WTC11 (cell line): ENCODE measurements around the gene WFS1. TPM values are rescaled to one million over a fixed set of nuclear protein-coding genes. Genes with fewer than 3 reads are reported as not detected.

Experiments
- ATAC-seq: fragments of 200-7000 bp; cut with Tn5 transposase; 2 replicates; pipeline ENCODE4 v1.10.0; 2021; ENCODE audit warnings: mild to moderate bottlenecking, moderate library complexity
- CTCF ChIA-PET: fragments of 300-600 bp; sonication (Branson Sonifier 250); formaldehyde crosslinking; loops from one replicate; lab custom pipeline; 2021; ENCODE audit warnings: antibody characterized with exemption; lab: Charles Lee
- POLR2A ChIA-PET: fragments of 350-600 bp; sonication (Branson Sonifier 250); formaldehyde crosslinking; loops from one replicate; lab custom pipeline; 2021; ENCODE audit warnings: antibody characterized with exemption; lab: Charles Lee
- DNase-seq: peaks from one replicate; pipeline ENCODE4 v3.0.0; 2021; ENCODE audit warnings: low spot score
- H3K27ac Mint-ChIP-seq: 2 replicates; pipeline ENCODE4 v1.8.0; 2021; ENCODE audit warnings: mixed read lengths
- H3K27me3 Mint-ChIP-seq: 2 replicates; pipeline ENCODE4 v1.8.0; 2021; ENCODE audit warnings: low read depth, mild to moderate bottlenecking, moderate library complexity, mixed read lengths
- H3K36me3 Mint-ChIP-seq: 2 replicates; pipeline ENCODE4 v1.8.0; 2021; ENCODE audit warnings: mixed read lengths
- H3K4me1 Mint-ChIP-seq: 2 replicates; pipeline ENCODE4 v1.8.0; 2022; ENCODE audit warnings: mixed read lengths
- H3K4me3 Mint-ChIP-seq: 2 replicates; pipeline ENCODE4 v1.8.0; 2021; ENCODE audit warnings: mild to moderate bottlenecking, moderate library complexity, mixed read lengths
- H3K9me3 Mint-ChIP-seq: 2 replicates; pipeline ENCODE4 v1.8.0; 2021; ENCODE audit warnings: mixed read lengths
- ATF6 ChIP-seq: sonication (generic); formaldehyde crosslinking; IDR thresholded peaks from 2 replicates; pipeline ENCODE4 v1.8.1; 2023; ENCODE audit warnings: mild to moderate bottlenecking, missing genetic modification reagents
- ELF4 ChIP-seq: sonication (generic); formaldehyde crosslinking; IDR thresholded peaks from 2 replicates; pipeline ENCODE4 v1.8.1; 2022; ENCODE audit warnings: low read depth, mild to moderate bottlenecking, moderate library complexity, missing genetic modification reagents
- KAT7 ChIP-seq: sonication (generic); formaldehyde crosslinking; IDR thresholded peaks from 2 replicates; pipeline ENCODE4 v1.8.1; 2023; ENCODE audit warnings: missing genetic modification reagents, mild to moderate bottlenecking, borderline replicate concordance
- MAX ChIP-seq: sonication (generic); formaldehyde crosslinking; IDR thresholded peaks from 2 replicates; pipeline ENCODE4 v1.8.0; 2022; ENCODE audit warnings: mild to moderate bottlenecking, missing genetic modification reagents
- MYBL2 ChIP-seq: sonication (generic); formaldehyde crosslinking; IDR thresholded peaks from 2 replicates; pipeline ENCODE4 v1.8.1; 2023; ENCODE audit warnings: mild to moderate bottlenecking, moderate library complexity, missing genetic modification reagents
- NFE2L1 ChIP-seq: sonication (generic); formaldehyde crosslinking; IDR thresholded peaks from 2 replicates; pipeline ENCODE4 v1.8.1; 2023; ENCODE audit warnings: missing genetic modification reagents
- RORB ChIP-seq: fragments of 250-450 bp; sonication (Bioruptor Pico); IDR thresholded peaks from 2 replicates; pipeline ENCODE4 v1.9.0; 2021; ENCODE audit warnings: mild to moderate bottlenecking
- SMAD3 ChIP-seq: sonication (generic); formaldehyde crosslinking; IDR thresholded peaks from 2 replicates; pipeline ENCODE4 v1.8.0; 2022; ENCODE audit warnings: missing genetic modification reagents, mild to moderate bottlenecking, borderline replicate concordance
- SP1 ChIP-seq: sonication (generic); formaldehyde crosslinking; conservative IDR thresholded peaks from 2 replicates; pipeline ENCODE4 v1.8.1; 2022; ENCODE audit warnings: missing genetic modification reagents
- TP53 ChIP-seq: sonication (generic); formaldehyde crosslinking; IDR thresholded peaks from 2 replicates; pipeline ENCODE4 v1.8.1; 2023; ENCODE audit warnings: mild to moderate bottlenecking, missing genetic modification reagents
- ZNF138 ChIP-seq: sonication (generic); formaldehyde crosslinking; conservative IDR thresholded peaks from 2 replicates; pipeline ENCODE4 v1.8.1; 2022; ENCODE audit warnings: mild to moderate bottlenecking, moderate library complexity, missing genetic modification reagents
- ZNF423 ChIP-seq: fragments of 250-450 bp; sonication (Bioruptor Pico); IDR thresholded peaks from 2 replicates; pipeline ENCODE4 v2.1.2; 2022; ENCODE audit warnings: mild to moderate bottlenecking, moderate library complexity
- ZNF671 ChIP-seq: fragments of 250-450 bp; sonication (Bioruptor Pico); IDR thresholded peaks from 2 replicates; pipeline ENCODE4 v1.8.0; 2021; ENCODE audit warnings: mild to moderate bottlenecking
- total RNA-seq: library from RNA; stranded (reverse); gene quantifications from 3 replicates; pipeline ENCODE4 v1.2.3, GENCODE V29; 2021
- TF ChIP-seq, protein P1 (sequence below): sonication (generic); formaldehyde crosslinking; IDR thresholded peaks from 2 replicates; pipeline ENCODE4 v1.8.0; 2022; ENCODE audit warnings: mild to moderate bottlenecking, missing genetic modification reagents
- TF ChIP-seq, protein P2 (sequence below): sonication (generic); formaldehyde crosslinking; IDR thresholded peaks from 2 replicates; pipeline ENCODE4 v1.8.1; 2023; ENCODE audit warnings: mild to moderate bottlenecking, missing genetic modification reagents, borderline replicate concordance
- TF ChIP-seq, protein P3 (sequence below): sonication (generic); formaldehyde crosslinking; conservative IDR thresholded peaks from 2 replicates; pipeline ENCODE4 v1.8.1; 2022; ENCODE audit warnings: mild to moderate bottlenecking, missing genetic modification reagents
- TF ChIP-seq, protein P4 (sequence below): fragments of 250-450 bp; sonication (Bioruptor Pico); IDR thresholded peaks from 2 replicates; pipeline ENCODE4 v1.9.0; 2021; ENCODE audit warnings: mild to moderate bottlenecking, borderline replicate concordance

WFS1 gene
- total RNA-seq, 1 experiment from 2014 or later = 34.7 TPM

DNA sequence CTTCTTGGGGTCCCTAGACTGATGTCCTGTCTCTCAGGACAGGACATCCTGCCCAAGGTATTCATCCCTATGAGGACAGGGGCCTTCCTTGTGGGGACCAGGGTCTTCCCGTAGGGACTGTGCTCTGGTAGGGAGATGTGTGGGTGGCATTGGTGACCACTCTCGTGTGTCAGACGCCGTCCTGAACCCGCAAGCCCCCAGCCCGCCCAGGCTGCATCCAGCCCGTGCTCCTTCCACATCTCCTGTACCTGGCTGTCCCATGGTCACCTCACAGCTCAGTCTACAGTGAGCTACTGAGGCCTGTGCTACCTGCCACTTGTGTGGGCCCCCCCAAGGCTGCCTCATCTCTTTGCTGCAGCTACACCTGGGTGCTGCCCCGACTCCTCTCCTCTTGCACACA lies 24.0 kb downstream of the WFS1 start (continued):
- TF ChIP-seq MYBL2 (no peak), KAT7 (no peak), ZNF138 (CRISPR knock-in tag) (no peak), RORB (no peak), SMAD3 (CRISPR knock-in tag) (no peak), MAX (no peak), ZNF671 (no peak)
- TF ChIP-seq, protein P1, sequence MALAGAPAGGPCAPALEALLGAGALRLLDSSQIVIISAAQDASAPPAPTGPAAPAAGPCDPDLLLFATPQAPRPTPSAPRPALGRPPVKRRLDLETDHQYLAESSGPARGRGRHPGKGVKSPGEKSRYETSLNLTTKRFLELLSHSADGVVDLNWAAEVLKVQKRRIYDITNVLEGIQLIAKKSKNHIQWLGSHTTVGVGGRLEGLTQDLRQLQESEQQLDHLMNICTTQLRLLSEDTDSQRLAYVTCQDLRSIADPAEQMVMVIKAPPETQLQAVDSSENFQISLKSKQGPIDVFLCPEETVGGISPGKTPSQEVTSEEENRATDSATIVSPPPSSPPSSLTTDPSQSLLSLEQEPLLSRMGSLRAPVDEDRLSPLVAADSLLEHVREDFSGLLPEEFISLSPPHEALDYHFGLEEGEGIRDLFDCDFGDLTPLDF (CRISPR knock-in tag) = no peak

DNA sequence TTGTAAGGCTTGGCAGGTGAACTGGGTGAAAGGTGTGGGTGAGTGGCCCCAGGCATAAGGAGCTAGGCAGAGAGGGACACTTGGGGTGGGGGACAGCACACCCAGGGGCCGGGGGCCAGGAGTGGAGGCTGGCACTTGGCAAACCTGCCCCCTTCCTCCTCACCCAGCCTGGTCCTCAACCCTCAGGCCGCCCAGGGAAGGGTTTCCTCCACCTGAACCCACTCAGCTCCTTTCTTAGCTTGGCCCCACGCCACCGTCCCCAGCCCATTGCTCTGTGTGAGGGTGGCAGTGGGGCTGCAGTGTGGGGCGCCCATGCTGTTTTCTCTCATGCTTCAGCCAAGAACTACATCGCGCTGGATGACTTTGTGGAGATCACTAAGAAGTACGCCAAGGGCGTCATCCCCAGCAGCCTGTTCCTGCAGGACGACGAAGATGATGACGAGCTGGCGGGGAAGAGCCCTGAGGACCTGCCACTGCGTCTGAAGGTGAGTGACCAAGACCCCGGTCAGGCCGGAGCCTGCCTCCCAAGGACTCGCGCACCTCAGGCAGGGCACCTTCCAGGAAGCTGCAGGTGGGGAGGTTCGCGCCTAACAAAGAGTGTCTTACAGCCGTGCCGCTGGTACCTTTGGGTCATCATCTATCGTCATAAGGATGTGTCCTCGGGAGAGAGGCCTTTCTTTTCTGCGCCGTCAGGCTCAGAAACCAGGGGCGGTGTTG lies 25.2 kb downstream of the WFS1 start:
- Mint-ChIP-seq H3K27me3 (no peaks in the 10 kb centered on the region), H3K4me3 (no peak overlapping the region), H3K36me3 (peaks cover 10% of the 10 kb centered on the region; the same call in 1 of the 2 replicates), H3K27ac (no peak overlapping the region; the same call in 1 of the 2 replicates), H3K4me1 (no peaks in the 10 kb centered on the region), H3K9me3 (no peaks in the 10 kb centered on the region)
- ChIA-PET POLR2A (no interaction called here), CTCF (interaction anchor here (1.5 kb wide), 1 partner anchor 35 kb away, joined by 3 read pairs; no protein-coding TSS in a partner anchor)
- DNase-seq (no peak), ATAC-seq (no peak)
- TF ChIP-seq TP53 (CRISPR knock-in tag) = no peak

- ChIA-PET CTCF (interaction anchor here (1.3 to 1.5 kb wide), 2 partner anchors 32 to 35 kb away, joined by 3 read pairs; no protein-coding TSS in a partner anchor), POLR2A (no interaction called here)
- peaks cover 11% of the 10 kb centered on the region for H3K36me3 Mint-ChIP-seq
- no peak for DNase-seq
- H3K27me3 Mint-ChIP-seq = no peaks in the 10 kb centered on the region
- H3K4me3 Mint-ChIP-seq = no peak overlapping the region
- H3K9me3 Mint-ChIP-seq = no peaks in the 10 kb centered on the region
- ATAC-seq = no peak
- H3K27ac Mint-ChIP-seq = no peak overlapping the region
- H3K4me1 Mint-ChIP-seq = no peaks in the 10 kb centered on the region
- TF ChIP-seq NFE2L1 (CRISPR knock-in tag) = no peak
- TF ChIP-seq, protein P2, sequence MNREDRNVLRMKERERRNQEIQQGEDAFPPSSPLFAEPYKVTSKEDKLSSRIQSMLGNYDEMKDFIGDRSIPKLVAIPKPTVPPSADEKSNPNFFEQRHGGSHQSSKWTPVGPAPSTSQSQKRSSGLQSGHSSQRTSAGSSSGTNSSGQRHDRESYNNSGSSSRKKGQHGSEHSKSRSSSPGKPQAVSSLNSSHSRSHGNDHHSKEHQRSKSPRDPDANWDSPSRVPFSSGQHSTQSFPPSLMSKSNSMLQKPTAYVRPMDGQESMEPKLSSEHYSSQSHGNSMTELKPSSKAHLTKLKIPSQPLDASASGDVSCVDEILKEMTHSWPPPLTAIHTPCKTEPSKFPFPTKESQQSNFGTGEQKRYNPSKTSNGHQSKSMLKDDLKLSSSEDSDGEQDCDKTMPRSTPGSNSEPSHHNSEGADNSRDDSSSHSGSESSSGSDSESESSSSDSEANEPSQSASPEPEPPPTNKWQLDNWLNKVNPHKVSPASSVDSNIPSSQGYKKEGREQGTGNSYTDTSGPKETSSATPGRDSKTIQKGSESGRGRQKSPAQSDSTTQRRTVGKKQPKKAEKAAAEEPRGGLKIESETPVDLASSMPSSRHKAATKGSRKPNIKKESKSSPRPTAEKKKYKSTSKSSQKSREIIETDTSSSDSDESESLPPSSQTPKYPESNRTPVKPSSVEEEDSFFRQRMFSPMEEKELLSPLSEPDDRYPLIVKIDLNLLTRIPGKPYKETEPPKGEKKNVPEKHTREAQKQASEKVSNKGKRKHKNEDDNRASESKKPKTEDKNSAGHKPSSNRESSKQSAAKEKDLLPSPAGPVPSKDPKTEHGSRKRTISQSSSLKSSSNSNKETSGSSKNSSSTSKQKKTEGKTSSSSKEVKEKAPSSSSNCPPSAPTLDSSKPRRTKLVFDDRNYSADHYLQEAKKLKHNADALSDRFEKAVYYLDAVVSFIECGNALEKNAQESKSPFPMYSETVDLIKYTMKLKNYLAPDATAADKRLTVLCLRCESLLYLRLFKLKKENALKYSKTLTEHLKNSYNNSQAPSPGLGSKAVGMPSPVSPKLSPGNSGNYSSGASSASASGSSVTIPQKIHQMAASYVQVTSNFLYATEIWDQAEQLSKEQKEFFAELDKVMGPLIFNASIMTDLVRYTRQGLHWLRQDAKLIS (CRISPR knock-in tag) = no peak
- TF ChIP-seq SP1 (CRISPR knock-in tag) = no peak
- no peak for TF ChIP-seq ZNF423 (CRISPR knock-in tag)
- TF ChIP-seq, protein P3, sequence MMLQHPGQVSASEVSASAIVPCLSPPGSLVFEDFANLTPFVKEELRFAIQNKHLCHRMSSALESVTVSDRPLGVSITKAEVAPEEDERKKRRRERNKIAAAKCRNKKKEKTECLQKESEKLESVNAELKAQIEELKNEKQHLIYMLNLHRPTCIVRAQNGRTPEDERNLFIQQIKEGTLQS = no peak
- no peak for TF ChIP-seq ELF4 (CRISPR knock-in tag)
- TF ChIP-seq ATF6 (CRISPR knock-in tag) = no peak
- TF ChIP-seq, protein P4, sequence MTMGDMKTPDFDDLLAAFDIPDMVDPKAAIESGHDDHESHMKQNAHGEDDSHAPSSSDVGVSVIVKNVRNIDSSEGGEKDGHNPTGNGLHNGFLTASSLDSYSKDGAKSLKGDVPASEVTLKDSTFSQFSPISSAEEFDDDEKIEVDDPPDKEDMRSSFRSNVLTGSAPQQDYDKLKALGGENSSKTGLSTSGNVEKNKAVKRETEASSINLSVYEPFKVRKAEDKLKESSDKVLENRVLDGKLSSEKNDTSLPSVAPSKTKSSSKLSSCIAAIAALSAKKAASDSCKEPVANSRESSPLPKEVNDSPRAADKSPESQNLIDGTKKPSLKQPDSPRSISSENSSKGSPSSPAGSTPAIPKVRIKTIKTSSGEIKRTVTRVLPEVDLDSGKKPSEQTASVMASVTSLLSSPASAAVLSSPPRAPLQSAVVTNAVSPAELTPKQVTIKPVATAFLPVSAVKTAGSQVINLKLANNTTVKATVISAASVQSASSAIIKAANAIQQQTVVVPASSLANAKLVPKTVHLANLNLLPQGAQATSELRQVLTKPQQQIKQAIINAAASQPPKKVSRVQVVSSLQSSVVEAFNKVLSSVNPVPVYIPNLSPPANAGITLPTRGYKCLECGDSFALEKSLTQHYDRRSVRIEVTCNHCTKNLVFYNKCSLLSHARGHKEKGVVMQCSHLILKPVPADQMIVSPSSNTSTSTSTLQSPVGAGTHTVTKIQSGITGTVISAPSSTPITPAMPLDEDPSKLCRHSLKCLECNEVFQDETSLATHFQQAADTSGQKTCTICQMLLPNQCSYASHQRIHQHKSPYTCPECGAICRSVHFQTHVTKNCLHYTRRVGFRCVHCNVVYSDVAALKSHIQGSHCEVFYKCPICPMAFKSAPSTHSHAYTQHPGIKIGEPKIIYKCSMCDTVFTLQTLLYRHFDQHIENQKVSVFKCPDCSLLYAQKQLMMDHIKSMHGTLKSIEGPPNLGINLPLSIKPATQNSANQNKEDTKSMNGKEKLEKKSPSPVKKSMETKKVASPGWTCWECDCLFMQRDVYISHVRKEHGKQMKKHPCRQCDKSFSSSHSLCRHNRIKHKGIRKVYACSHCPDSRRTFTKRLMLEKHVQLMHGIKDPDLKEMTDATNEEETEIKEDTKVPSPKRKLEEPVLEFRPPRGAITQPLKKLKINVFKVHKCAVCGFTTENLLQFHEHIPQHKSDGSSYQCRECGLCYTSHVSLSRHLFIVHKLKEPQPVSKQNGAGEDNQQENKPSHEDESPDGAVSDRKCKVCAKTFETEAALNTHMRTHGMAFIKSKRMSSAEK (CRISPR knock-in tag) = no peak
- TF ChIP-seq RORB = no peak
Observed at GRCh38 chr4:6295495-6295894, 25.8 kb downstream of the WFS1 start.
